ENCODE data around the gene MAP3K14.
"Not testable (repeated sequence)": the region's sequence is repeated elsewhere in the genome, so short reads cannot be mapped to it uniquely, and the experiment has no call there.

Gene MAP3K14

DNA sequence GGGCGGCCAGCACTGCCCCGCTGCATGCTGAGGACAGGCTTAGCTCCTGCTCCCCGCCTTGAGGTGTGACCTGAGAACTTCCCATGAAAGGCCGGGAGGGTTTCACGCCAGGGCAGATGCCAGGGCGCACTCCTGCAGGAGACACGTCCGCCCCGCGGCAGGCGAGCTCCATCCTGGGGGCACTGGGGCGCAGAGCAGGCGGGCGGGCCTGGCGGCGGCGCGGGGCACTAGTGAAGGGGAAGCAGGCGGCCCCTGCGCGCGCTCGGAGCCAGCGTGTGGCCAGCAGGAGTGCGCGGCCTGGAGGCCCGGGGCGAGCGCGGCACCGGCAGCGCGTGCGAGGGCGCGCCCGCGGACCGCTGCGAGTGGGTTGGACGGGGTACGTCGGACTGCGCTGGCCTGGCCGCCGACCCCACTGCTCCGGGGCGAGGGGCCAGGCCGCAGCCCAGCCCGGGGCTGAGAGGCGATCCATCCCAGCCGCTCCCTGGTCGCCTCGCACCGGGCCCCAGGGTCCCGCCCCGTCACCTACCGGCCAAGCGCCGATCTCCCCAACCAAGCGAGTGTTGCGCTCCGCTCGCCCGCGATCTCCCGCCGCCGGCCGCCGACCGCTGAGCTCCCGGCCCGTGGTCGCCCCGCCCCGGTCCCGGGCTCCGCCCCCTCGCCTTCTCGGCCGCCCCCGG, at the start of gene MAP3K14:
Gene MAP3K14 (minus strand): TSS at position 587 of the 677 bp plus-strand sequence. CDS start 26,275 bp downstream, outside the sequence.
- DNase-seq: no peak

DNA sequence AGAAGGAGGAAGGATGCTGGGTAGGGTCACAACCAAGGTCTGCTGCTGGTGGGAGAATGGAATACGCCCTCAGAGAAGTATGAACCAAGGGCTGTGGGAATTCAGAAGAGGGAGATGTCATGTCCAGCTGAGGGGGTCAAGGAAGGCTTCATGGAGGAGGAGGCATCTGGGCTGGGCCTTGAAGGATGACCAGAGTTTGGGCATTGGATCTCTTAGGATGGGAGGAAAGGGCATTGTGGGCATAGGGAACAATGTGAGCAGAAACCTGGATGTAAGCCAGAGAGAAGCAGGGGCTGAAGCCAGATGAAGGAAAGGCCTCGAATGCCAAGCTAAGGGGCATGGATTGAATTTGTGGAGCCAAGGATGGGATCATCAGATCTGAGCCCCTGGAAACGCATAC, 49.2 kb upstream of the MAP3K14 start:
- DNase-seq: no peak

DNA sequence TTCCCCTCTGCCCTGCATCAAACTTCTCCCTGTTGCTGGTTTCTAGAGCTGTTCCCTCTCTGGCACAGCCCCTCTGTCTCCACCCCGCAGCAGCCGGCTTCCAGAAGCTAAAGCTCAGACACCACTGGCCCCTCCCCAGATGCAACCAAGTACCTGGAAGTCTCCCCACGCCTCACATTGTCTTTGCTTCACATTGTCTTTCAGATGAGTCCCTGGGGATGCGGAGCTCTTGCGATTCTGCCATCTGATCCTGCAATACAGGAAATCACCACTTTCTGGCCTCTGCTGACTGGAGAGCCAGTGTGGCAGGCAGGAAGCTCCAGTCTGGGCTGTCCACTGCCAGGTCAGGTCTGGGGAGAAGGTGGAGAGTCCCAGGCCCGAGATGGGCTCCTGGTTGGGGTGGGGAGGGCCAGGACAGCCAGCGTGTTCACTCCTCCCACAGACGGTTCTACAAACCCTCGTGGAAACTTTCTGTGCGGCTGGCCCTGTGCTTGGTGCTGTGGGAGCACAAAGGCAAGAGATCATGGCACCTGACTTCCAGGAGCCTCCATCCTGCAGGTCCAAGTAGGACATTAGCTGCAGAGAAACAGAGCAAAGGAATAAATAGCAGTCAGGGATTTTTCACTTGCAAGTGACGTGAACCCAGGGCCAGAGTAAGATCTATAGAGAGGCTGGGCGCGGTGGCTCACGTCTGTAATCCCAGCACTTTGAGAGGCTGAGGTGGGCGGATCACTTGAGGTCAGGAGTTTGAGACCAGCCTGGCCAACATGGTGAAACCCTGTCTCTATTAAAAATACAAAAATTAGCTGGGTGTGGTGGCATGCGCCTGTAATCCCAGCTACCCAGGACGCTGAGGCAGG, 47.9 kb upstream of the MAP3K14 start:
- DNase-seq: no peak

DNA sequence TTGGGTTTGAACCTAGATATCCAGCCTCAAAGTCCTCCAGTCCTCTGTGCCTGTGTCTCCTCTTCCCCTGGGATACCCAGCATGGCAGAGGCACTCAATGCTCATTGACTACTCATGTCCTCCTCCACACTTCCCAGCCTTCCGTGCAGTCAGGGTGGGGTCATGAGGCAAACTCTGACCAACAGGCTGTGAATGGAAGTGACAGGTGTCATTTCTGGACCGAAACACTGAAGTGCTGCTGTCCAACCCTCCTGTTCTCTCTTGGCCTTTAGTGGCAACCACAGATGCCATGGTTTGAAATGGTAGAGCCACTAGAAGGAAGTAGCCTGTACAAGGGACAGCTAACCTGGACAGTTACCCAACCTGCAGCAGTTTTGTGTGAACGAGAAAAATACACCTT, 46.7 kb upstream of the MAP3K14 start:
- no peak for DNase-seq

DNA sequence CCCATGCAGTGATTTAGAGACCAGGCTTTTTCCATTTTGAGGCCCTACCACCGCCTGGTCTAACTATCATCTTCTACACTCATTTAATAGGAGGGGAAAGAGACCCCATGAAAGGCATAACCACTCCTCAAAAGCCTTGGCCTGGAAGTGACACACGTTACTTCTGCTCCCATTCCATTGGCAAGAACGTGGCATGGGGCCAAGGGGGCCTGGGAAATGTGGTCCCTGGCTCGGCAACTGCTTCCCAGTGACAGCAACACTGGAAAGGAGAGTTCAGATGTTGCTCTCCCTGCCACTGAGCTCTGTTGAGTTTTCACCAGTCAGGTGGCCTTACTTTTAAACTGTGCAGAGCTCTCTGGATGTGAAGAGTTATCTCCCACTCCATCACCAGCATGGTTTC, 45.2 kb upstream of the MAP3K14 start:
- no peak for DNase-seq

DNA sequence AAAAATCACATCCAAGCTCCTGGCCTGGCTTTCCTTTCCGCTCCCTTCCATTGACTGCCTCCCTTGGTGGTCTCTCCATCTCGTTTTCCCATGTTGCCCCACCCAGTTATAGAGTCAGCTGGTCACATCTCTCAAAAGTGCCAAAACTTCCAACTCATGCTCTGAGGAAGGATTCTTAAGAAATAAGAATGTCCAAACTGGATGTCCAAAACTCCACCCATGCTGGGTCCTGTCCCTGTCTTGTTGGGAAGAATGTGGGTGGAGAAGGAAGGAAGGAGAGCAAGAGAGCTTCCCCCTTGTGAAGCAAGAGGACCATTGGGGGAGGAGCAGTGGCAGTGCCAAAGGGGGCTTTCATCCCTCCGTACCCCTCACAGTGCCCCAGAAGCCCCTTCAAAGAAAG, 44.6 kb upstream of the MAP3K14 start:
- DNase-seq: no peak

DNA sequence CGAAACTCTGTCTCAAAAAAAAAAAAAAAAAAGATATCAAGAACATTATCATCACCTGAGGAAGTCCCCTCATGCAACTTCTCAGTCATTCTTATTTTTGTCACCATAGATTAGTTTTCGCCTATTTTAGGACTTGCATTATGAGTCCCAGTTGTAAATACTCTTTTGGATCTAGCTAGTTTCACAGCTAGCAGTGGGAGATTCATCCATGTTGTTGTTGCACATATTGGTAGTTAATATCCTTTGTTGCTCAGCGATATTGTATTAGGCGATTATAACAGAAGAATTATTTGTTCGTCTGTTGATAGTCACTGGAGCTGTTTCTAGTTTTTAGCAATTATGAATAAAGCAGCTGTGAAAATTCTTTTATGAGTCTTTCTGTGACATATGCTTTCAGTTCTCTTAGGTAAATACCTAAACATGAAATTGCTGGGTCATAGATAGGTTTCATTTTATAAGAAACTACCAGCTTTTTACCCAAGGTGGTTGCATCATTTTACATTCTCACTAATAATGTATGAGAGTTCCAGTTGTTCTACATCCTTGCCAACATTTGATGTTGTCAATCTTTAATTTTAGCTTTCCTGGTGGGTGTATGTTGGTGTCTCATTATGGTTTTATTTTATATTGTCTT, 40.7 kb upstream of the MAP3K14 start:
- no peak for DNase-seq

DNA sequence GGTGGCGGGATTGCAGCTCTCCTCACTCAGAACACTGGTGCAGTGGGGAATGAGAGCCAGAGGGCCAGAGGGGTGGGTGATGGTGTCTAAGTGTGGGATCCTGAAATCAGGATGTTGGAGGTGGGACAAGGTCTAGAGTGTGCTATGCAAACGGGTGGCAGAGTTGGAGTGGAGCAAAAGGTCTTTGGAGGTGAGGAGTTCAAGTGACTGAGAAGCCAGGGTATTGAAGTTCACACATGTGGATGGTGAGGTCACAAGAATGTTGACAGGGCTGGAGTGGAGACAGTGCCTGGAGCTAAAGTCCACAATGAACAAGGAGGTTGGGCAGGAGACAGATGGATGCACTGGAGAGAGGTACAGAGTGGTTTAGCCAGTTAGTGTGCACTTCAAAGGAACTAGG, 38.3 kb upstream of the MAP3K14 start:
- DNase-seq: no peak

DNA sequence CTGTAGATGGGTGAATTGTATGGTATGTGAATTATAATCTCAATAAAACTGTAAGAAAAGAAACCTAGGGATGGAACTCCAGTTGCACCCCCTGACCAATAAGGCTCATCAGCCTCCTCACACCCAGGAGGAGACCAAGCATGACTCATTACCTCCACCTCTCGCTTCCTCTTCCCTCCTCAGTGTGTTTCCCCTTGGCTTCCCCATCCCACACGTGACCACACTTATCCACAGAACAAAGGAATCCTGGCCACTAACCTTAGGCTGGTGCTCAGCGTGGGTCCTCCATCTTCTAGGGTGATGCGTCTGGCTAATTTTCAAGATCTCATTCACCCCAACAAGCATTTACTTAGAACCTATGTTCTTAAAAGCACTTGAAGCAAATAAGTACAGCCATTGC, 36.2 kb upstream of the MAP3K14 start:
- DNase-seq: no peak

DNA sequence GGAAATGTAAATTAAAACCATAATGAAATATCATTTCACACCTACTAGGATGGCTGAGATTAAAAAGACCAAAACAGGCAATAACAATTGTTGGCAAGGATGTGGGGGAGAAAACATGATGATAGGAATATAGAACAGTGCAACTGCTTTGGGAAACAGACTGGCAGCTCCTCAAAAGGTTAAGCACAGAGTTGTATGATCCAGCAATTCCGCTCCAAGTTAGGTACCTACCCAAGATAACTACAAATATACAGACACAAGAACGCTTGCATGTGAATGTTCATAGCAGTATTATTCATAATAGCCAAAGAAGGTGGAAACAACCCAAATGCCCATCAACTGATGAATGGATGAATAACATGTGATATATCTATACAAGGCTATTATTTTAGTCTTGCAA, 35.0 kb upstream of the MAP3K14 start:
- DNase-seq: no peak

DNA sequence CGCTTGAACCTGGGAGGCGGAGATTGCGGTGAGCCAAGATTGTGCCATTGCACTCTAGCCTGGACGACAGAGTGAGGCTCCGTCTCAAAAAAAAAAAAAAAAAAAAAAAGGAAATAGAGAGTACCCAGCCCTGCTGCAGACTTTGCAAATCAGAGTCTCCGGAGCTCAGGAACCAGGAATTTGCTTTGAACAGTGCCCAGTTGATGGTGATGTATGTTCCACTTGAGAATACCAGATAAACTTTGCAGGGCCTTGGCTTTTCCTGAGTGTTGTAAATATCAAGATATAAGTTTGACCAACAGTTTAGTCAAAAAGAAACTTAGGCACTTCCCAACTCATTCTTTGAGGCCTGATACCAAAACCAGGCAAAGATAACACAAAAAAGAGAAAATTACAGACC, 30.6 kb upstream of the MAP3K14 start:
- no peak for DNase-seq

DNA sequence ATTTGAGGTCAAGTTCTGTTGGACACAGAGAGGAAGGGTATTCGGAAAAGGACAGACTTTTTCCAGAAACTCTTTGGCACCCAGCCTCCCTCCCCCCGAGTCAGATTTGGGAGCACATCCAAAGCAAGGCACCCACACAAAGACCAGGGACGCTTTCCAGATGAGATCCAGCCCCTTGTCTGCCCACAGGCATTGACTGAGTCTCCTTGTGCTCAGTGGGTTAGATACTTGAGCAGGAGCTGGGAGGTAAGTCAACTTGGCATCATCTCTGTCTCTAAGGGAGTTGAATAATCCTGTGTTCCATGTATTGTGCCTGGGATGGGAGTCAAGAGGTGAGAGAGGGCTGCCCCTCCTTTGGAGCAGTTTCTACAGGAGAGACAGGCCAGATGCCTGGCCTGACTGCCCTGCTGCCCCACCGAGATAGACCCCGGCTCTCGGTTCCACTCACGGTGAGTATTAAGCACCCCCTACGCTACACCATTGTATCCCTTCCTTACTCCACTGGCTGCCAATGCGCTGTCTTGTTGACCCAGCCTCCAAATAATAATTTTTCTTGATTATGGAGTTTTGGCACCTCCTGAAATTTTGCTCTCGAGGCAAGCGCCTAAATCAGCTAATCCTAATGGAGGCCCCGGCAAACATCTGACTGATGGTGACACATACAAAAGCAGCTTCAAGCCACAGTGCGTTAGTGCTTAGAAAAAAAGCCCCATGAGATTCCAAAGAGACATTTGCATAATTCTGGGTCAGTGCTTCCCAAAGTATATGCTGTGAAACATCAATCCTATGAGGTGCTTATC, 29.6 kb upstream of the MAP3K14 start:
- DNase-seq: no peak

DNA sequence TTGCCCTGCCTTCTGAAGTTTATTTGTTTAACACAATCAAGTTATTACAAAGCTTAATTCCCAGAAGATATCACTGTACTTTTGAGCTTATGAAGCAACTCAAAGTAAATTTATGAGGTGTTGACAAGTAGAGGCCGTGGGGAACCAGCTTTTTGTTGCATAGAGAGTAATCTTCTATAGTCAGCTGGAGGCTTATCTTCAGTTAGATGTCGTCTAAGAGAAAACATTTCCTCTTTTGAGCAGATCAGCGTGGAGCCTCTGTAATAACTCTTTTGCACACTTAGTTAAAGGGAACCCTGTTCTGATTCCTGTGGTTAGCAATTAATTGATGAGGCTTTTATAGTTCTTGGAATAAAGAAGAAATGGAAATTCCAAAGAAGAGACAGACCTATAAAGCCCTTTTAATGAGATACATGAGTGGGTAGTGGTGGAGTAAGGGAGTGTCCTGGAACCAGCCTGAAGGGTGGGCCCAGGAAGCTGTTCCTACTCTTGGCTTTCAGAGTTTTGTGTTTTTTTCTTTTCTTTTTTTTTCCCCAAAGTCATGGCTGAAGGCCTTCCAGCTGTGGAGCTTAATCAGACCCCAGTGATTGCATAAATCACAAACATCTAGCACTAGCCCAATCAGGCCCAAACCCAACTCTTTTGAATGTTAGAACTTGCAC, 28.9 kb upstream of the MAP3K14 start:
- no peak for DNase-seq

DNA sequence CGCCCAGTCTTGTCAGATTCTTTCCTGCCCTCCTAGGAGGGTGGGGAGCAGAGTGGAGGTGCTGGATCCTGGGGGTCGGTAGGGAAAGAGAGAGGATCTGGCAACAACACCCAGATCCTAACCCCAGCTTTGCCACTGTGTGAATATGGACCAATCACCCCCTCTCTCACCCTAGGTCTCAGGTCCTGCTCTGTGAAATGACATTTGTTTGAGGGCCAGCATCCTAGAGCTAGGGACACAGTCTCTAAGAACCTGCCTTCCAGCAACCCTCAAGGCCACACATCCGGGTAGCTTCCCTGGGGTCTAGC, 28.4 kb upstream of the MAP3K14 start:
- no peak for DNase-seq

DNA sequence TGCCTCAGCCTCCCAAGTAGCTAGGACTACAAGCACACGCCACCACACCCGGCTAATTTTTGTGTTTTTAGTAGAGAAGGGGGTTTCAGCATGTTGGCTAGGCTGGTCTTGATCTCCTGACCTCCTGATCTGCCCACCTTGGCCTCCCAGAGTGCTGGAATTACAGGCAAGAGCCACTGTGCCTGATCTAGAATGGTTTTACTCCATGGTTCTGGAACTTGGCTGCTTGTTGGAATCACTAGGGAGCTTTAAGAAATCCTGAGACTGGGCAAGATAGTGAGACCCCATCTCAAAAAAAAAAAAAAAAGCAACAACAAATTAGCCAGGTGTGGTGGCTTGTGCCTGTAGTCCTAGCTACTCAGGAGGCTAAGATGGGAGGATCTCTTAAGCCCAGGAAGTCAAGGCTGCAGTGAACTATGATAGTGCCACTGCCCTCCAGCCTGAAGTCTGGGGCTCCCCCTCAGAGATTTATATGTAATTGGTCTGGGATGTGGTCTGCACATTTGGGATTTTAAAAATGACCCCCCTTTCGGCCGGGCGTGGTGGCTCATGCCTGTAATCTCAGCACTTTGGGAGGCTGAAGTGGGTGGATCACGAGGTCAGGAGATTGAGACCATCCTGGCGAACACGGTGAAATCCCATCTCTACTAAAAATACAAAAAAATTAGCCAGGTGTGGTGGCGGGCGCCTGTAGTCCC, 27.3 kb upstream of the MAP3K14 start:
- DNase-seq: not testable (repeated sequence)

DNA sequence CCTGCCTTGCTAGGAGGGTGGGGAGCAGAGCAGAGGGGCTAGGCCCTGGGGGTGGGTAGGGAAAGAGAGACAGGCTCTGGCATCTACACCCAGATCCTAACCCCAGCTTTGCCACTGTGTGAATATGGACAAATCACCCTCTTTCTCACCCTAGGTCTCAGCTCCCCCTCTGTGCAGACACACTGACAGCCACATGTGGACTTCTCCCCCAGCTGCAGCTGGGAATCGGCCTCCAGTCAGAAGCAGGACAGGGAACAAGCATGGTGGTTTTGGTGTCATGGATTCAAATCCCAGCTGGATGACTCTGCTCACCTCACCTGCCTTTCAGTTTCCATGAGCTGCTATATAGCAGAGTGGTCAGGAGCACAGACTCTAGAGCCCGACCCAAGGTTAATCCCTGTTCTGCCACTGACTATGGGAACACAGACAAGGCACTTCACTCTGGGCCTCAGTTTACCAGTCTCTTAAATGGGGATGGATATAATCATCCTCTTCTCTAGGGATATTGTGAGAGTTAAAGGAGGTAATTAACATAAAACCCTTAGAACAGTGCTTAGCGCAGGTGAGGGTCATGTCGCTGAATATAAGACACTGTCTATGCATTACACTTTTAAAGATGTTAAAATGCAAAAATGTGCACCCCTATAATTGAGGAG, 26.2 kb upstream of the MAP3K14 start:
- DNase-seq: no peak

DNA sequence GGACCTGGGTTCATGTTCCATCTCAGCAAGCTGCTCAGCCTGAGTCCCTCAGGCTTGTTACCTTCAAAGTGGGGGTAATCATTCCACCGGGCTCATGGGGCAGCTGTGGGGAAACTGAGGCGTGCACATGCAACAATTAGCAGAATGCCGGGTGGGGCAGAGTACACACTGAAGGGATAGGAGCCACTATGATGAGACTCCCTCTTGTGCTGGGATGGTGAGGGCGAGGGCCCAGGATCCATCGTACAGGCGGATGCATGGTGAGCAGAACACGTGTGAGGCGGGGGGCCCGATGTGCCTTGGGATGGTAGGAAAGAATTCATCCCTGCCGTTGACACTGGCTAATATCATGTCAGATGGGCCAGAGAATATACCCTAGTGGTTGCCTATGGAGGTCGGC, 25.5 kb upstream of the MAP3K14 start:
- no peak for DNase-seq

DNA sequence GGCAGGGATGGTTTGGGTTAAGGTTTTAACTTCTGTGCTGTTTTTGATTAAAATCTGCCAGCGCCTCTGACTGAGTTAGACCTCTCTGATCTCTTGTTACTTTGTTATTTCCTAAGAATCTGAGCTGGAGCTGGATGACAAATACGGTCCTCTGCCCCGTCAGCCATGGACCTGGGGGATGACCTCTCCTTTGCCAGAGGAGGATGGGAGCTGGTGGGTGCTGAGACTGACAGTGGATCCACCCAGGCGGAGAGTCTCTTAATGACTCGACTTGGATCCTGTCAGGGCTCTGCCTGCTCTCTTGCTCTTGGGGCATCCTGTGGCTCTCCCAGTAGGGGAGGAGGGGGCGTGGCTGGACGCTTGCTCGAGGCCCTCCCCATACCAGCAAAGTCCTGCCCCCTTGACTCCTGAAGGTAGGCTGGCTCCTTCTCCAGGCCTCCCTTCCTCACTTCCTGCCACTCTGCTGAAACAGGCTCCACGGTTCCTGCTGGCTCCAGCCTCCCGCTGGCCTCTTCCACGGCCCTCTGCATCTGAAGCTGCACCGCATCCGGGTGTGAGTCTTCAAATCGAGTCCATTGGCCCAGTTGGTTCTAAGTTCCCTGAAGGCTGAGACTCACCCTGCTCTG, 24.8 kb upstream of the MAP3K14 start:
- no peak for DNase-seq

DNA sequence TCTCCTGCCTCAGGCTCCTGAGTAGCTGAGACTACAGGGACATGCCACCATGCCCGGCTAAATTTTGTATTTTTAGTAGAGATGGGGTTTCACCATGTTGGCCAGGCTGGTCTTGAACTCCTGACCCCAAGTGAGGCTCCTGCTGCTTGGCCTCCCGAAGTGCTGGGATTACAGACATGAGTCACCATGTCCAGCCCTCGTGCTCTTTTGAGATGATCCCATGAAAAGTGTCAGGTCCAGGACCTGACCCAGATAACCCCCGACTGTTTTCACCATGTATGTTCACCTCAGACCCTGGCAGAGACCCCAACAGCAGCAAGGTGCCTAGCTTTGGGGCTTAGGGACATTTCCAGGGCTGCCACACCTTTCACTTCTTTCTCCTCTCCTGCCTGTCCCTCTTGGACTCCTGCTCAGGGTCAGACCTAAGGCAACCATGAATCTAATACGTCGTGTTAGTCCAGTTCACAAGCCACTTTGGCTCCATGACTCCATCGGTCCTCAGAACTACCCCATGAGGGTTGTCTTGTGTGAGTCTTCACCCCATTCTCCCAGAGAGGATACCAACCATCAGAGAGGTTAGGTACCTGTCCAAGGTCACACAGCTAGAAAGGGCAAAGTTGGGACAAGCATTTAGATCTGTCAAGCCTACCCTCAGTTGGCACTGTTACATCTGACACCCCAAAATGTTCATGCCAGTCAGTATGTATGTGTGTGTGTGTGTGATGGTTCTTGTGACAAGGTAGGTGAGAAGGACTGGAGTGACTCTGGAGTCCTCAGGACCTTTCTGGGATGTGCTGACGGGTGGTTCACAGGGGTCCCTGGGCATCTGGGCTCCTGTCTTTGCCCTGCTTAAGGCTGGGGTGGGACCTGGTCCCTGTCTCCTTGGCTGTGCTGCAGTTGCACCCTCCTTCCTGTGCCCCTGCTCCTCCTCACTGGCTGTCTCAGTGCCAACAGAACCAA, 23.1 kb upstream of the MAP3K14 start:
- DNase-seq: no peak

DNA sequence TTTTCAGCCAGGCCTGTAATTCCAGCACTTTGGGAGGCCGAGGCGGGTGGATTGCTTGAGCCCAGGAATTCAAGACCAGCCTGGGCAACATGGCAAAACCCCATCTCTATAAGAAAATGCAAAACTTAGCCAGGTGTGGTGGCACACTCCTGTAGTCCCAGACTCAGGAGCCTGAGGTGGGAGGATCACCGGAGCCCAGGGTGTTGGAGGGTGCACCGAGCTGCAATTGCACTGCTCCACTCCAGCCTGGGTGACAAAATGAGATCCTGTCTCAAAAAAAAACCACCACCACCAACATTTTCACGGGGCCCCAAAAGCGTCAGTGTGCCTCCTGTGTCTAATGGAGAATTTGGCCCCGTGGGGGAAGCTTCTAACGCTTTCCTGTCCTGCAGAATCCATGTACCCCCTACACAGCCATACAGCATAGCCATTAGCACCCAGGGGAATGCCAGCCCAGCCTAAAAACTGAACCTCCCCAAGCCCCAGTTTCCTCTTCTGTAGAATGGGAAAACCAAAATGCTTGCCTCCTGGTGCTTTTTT, 22.2 kb upstream of the MAP3K14 start:
- no peak for DNase-seq

Measured in NCI-H2081 treated with DMSO at 0.1 percent for 48 hours (cell line).